Hematopoietic multipotent progenitor cell treated with erythropoietin and hydrocortisone succinate and interleukin-3 and kit ligand, for 4 days (in vitro differentiated cells): Measurements from ENCODE around the gene ZNRF1.
"Not testable (repeated sequence)": the region's sequence is repeated elsewhere in the genome, so short reads cannot be mapped to it uniquely, and the experiment has no call there.

ENCODE experiments used
- DNase-seq: peaks from one replicate; pipeline ENCODE4 v3.0.0-alpha.2; 2015

Gene ZNRF1

GRCh38 chr16:74998481-74999218 is at the start of gene ZNRF1:
Gene ZNRF1 (plus strand): TSS chr16:74999024. CDS start chr16:74999672, 648 bp downstream.
- peak; percentile 95 for DNase-seq

DNA sequence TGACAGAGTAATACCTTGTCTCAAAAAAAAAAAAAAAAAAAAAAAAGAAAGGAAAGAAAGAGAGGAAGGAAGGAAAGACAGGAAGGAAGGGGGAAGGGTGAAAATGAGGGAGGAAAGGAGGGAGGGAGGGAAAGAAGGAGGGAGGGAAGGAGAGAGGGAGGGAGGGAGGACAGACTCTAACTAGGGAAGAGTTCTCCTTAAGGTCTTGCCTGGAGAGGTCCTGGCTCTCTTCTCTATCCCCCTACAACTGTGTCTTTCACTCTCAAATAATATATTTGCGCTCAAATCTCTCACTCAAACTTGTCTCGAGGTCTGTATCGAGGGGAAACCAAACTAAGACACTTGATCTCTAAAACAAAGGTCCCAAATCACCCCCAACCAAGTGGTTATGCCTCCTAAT is 49.5 kb upstream of the ZNRF1 start:
- DNase-seq, result no peak

DNA sequence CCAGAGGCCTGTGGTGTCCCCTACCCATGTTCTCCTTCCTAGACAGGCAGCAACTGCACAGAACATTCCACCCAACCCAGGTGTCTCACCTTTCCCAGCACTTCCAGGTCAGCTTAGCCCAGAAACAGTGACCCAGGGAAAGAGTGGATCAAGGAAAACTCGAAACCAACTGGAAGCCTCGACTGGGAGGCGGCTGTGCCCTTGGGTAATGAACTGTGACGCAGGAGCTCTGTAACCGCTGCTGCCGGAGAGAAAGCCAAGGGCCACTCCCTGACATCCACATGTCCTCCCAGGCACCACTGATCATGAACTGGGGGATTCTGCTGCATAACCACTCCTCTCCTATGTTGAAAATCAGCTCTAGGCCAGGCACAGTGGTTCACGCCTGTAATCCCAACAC is 48.3 kb upstream of the ZNRF1 start:
- DNase-seq, result no peak

DNA sequence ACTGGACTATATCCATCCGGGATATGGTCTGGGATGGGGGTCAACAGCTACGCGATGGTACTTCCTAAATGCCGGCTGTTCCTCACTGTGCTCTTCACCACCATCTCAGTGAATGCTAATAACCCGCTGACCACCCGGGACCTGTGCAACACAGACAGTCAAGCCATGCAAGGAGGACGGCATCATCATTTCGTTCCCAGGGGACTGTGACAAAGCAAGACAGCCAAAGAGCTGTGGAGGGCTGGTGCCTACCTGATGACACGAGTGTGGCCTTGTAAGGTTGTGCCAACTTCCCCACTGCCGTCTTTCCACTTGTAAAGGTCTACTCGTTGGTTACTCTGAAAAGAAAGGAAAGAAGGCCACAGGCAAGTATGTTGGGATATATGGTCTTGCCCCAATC is 47.6 kb upstream of the ZNRF1 start:
- no peak for DNase-seq

- no peak for DNase-seq
These were observed 47.1 kb upstream of the ZNRF1 start for GRCh38 chr16:74951681-74952080.

DNA sequence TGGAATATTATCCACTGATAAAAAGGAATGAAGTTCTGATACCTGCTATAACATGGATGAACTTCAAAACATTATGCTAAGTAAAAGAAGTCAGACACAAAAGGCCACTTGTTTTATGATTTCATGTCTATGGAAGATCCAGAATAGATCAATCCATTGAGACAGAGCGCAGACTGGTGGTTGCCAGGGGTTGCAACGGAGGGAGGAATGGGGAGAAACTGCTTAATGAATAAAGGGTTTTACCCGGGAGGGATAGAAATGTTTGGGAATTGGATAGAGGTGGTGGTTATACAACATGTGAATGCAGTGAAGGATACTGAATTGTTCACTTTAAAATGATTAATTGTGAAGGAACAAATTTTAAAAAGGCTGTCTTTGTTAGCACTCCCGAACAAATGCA is 44.1 kb upstream of the ZNRF1 start:
- no peak for DNase-seq

- DNase-seq, result no peak
These were observed 25.5 kb upstream of the ZNRF1 start for GRCh38 chr16:74973304-74973703.

DNA sequence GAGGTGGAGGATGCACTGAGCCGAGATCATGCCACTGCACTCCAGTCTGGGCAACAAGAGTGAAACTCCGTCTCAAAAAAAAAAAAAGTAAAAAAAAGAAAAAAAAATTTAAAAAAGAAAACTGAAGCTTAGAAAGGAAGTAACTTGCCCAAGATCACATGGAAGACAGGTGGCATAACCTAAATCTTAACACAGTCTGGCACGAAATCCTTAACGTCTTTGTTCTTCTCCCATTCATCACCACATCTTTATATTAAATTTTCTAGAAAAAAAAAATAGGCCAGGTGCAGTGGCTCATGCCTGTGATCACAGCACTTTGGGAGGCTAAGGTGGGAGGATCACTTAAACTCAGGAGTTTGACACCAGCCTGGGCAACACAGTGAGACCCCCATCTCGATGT is 23.2 kb upstream of the ZNRF1 start:
- DNase-seq, result no peak

GRCh38 chr16:74982256-74982655 is 16.6 kb upstream of the ZNRF1 start:
- no peak for DNase-seq

GRCh38 chr16:74984194-74984528 is 14.7 kb upstream of the ZNRF1 start:
- no peak for DNase-seq

DNA sequence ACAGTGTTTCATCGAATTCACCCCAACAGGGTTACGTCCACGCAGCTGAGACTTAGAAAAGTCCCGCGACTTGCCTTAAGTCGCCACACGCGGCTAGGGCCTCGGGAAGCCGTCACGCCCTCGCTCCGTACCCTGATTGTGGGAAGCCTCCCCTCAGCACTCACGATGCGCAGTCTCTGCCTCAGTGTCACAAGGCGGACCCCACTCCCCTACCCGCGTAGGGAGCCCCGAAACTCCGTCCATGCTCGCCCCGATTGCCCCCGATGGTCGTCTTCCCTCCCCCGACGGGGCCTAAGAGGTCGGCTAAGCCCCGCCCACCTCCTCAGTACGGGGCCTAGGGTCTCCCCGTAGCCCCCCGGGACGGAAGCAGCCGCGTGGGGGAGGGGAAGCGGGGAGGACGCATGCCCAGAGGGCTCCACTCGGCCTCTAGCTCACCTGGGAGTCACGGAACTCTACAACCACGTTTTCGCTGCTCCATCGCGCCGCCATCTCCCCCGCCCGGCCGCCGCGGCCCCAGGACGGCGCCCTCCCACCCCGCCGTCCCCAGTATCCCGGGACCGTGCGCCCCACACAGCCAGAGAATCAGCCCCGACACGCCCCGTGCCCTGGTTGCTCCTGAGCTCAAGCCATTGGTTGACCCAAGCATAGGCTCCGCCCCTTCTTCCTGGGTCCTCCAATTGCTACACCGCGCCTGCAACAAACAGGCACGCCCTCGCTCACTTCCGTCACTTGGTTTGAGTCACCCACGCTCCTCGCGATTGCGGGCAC is 14.1 kb upstream of the ZNRF1 start, which contains the start of gene WDR59:
WDR59 (minus strand) TSS at position 595 of the 768 bp plus-strand sequence; CDS start at position 489, 106 bp downstream.
- peak; percentile 100 for DNase-seq

GRCh38 chr16:74987027-74987681 is 11.7 kb upstream of the ZNRF1 start:
- no peak for DNase-seq

DNA sequence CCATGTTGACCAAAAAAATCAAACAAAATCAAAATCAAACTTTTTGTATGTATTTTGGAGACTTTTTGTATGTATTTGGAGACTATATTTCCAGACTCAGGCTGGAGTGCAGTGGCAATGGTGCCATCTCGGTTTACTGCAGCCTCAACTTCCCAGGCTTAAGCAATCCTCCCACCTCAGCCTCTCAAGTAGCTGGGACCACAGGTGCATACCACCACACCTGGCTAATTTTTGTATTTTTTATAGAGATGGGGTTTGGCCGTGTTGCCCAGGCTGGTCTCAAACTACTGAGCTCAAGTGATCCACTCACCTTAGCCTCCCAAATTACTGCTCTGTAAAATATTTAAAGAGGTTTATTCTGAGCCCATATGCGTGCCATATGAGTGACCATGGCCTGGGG is 9.0 kb upstream of the ZNRF1 start:
- not testable (repeated sequence) for DNase-seq

DNA sequence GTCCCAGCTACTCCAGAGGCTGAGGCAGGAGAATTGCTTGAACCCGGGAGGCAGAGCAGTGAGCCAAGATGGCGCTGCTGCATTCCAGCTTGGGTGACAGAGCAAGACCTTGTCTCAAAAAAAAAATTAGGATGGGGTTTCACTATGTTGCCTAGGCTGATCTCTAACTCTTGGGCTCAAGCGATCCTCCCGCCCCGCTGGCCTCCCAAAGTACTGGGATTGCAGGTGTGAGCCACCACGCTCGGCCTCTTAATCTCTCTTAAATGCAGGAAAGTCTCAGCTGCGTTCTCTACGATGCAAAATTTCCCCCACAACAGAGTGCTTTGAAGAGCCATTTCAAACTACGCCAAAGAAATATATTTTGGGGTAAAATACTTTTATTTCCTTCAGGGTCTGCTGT is 8.0 kb upstream of the ZNRF1 start:
- no peak for DNase-seq

- DNase-seq, result no peak
These were observed 7.6 kb upstream of the ZNRF1 start for GRCh38 chr16:74991268-74991592.

GRCh38 chr16:74991593-74992403 is 7.0 kb upstream of the ZNRF1 start:
- DNase-seq, result peak; percentile 91

DNA sequence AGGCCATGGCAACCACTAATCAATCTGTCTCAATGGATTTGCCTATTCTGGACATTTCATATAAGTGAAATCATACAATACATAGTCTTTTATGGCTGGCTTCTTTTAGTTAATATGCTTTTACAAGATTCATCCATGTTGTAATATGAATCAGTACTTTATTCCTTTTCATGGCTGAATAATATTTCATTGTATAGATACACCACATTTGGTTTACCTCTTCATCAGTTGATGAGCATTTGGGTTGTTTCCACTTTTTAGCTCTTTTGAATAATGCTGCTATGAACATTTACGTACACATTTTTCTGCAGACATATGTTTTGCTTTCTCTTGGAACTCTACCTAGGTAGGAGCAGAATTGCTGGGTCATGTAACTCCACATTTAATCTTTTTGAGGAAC is 2.8 kb upstream of the ZNRF1 start:
- DNase-seq, result no peak

DNA sequence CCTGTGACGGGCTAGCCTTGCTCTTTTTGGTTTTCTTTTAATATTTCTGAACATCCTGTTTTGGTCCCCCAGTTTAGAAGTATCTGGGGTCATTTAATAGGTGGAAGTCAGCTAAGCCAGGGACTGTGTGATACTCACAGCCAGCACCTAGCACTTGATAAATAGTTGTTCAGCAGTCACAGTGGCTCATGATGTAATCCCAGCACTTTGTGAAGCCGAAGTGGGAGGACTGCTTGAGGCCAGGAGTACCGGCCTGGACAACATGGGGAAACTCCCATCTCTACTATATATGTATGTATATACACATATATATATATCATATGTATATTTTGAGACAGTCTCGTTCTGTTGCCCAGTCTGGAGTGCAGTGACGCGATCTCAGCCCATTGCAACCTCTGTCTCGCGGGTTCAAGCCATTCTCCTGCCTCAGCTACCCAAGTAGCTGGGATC is 1.8 kb upstream of the ZNRF1 start:
- DNase-seq, result no peak

GRCh38 chr16:74999219-74999608 is 390 bp downstream of the ZNRF1 start:
- DNase-seq, result peak; percentile 43

GRCh38 chr16:74999609-75000480 is 1.0 kb downstream of the ZNRF1 start:
- DNase-seq, result peak; percentile 47

DNA sequence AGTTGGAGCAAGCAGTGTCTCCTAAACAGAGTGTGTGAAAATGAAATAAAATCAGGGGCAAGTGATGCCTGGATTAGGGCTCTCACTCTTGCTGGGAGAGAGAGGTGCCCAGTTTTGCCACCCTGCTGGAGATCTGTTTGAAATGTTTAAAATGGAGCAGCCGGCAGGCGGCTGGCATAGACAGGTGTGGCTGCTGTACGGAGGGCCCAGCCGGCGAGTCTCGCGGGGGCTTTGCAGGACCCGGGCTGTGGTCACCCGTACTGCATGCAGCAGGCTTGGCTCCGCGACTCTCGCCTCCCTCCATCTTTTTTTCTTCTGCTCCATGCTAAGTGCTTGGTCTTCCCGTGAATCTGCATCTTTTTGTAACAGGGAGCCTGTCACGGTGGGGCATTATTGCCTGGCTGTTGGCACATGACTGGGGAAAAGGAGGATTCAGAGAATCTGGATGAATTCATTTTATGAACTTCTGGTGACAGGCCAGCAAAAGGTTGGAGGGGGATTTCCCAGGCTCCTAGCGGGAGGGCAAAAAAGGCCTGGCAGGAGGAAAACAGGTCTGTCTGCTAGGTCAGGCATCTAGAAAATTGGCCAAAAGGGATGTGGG is 1.8 kb downstream of the ZNRF1 start:
- peak; percentile 68 for DNase-seq

- peak; percentile 67 for DNase-seq
These were observed 3.6 kb downstream of the ZNRF1 start for GRCh38 chr16:75002474-75002873.
